Measurements from ENCODE around the gene NR6A1. TPM values are rescaled to one million over a fixed set of nuclear protein-coding genes. Genes with fewer than 3 reads are reported as not detected.

The NR6A1 gene
- total RNA-seq, 1 experiment from 2014 or later = 6.7 TPM

DNA sequence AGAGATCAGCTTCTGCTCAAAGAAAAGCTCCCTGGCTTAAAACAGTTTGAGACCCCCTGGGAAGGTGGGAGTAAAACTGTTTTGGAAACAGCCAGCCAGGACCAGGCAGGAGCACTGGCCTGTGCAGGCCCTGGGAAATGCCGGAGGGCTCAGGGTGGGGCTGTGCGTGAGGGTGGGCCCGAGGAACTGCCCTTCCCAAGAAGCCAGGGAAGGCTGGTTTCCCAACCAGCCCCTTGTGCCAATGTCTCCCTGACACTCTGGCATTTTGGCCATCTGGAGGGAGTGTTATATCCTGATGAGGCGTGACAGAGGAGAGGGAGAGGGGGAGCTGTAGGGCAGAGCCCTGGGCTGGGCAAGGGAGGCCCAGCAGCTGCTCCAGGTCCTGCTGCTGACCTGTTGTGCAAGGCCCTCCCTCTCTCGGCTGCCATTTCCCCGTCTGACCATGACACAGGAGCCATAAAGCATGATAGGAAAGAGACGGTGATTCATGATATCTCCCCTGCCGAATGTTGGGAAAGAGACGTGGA, 22.0 kb upstream of the NR6A1 start:
- DNase-seq = no peak
- TF ChIP-seq, protein P1, sequence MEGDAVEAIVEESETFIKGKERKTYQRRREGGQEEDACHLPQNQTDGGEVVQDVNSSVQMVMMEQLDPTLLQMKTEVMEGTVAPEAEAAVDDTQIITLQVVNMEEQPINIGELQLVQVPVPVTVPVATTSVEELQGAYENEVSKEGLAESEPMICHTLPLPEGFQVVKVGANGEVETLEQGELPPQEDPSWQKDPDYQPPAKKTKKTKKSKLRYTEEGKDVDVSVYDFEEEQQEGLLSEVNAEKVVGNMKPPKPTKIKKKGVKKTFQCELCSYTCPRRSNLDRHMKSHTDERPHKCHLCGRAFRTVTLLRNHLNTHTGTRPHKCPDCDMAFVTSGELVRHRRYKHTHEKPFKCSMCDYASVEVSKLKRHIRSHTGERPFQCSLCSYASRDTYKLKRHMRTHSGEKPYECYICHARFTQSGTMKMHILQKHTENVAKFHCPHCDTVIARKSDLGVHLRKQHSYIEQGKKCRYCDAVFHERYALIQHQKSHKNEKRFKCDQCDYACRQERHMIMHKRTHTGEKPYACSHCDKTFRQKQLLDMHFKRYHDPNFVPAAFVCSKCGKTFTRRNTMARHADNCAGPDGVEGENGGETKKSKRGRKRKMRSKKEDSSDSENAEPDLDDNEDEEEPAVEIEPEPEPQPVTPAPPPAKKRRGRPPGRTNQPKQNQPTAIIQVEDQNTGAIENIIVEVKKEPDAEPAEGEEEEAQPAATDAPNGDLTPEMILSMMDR (IDR thresholded peaks at IDR 0.05; ENCODE audit: unreplicated experiment) = no peak
- H3K9me3 Mint-ChIP-seq (ENCODE audit: low read depth, unreplicated experiment) = no peaks in the 10 kb centered on the region
- H3K27ac Mint-ChIP-seq (ENCODE audit: unreplicated experiment) = no peak overlapping the region
- H3K27me3 Mint-ChIP-seq (ENCODE audit: unreplicated experiment) = peaks cover 25% of the 10 kb centered on the region
- CTCF ChIA-PET = interaction anchor here (1.5 kb wide), 1 partner anchor 60 kb away, joined by 5 read pairs; the partner anchor contains the start of gene WDR38
- no TSS peak for BruUV-seq (replicated peaks)
- intact Hi-C loops (cut with micrococcal nuclease; ENCODE audit: unreplicated experiment) = no loop called here
- no peak overlapping the region for H3K4me3 Mint-ChIP-seq (ENCODE audit: low read depth, unreplicated experiment)
- H3K36me3 Mint-ChIP-seq (ENCODE audit: insufficient read depth, unreplicated experiment) = no peaks in the 10 kb centered on the region
- no peaks in the 10 kb centered on the region for H3K4me1 Mint-ChIP-seq (ENCODE audit: low read depth, unreplicated experiment)

DNA sequence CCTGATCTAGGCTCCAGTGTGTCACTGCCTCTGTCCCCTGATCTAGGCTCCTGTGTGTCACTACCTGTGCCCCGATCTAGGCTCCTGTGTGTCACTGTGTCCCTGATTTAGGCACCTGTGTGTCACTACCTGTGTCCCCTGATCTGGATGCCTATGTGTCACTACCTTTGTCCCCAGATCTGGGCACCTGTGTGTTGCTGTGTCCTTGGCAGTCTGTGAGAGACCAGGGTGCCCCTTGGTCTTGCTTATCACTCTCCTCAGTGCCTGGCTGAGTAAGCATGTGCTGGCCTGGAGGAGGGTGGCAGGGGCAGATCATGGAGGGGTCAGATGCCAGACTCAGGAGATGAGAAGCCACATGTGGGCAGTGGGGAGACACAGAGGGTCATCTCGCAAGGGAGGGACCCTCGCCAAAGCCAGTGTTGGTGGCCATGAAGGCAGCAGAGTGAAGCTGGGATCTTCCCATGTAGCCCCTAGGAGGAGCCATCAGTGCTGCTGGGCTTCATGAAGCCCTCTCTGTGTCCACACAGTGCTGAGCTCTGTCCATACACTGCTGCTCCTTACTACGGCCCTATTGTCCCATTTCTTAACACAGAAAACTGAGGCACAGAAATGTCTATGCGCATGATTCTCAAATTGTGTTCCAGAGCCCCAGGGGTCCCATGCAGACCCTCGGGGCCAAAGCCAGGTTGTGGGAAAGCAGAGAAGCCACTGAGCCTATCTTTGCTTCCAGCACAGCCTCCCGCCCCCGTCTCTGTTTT, 21.3 kb upstream of the NR6A1 start:
- TF ChIP-seq, protein P1 (IDR thresholded peaks at IDR 0.05; ENCODE audit: unreplicated experiment) = no peak
- Mint-ChIP-seq H3K27me3 (ENCODE audit: unreplicated experiment) (peaks cover 25% of the 10 kb centered on the region), H3K36me3 (ENCODE audit: insufficient read depth, unreplicated experiment) (no peaks in the 10 kb centered on the region), H3K9me3 (ENCODE audit: low read depth, unreplicated experiment) (no peaks in the 10 kb centered on the region), H3K27ac (ENCODE audit: unreplicated experiment) (no peak overlapping the region), H3K4me1 (ENCODE audit: low read depth, unreplicated experiment) (no peaks in the 10 kb centered on the region), H3K4me3 (ENCODE audit: low read depth, unreplicated experiment) (no peak overlapping the region)
- BruUV-seq (replicated peaks) = no TSS peak
- CTCF ChIA-PET = interaction anchor here (0.9 to 1.5 kb wide), 2 partner anchors 60 to 99 kb away, joined by 3 to 5 read pairs; partner anchors contain the start of gene WDR38
- intact Hi-C loops (cut with micrococcal nuclease; ENCODE audit: unreplicated experiment) = no loop called here
- no peak for DNase-seq

DNA sequence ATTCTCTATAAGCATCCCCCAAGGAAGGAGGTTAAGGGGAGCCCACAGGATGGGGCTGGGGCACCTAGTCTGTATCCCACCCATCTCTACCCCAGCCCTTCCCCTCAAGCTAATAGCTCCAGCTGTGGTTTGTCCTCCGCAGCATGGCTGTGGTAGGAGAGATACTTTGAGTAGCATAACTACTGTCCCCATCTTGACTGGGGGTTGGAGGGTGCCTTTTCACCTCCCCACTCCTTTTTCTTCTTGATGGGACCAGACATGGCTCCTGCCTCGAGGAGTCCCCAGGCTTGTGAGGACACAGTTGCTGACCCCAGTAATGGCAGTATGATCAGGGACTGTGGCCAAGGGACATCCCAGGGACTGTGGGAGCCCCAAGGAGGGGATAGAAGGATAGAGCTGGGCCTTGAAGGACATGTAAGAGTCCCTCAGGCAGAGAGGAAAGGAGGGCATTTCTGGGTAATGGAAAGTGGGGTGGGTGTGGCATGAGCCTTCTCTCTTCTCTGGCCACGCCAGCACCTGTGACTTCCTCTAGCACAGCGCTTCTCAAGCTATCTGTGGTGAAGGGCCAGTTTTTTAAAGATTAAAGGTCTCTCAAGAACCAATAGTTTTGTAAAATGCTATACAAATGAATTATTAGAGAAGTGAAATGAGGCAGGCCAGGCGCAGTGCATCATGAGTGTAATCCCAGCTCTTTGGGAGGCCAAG, 19.8 kb upstream of the NR6A1 start:
- CTCF ChIA-PET = interaction anchor here (0.7 to 1.1 kb wide), 2 partner anchors 12 to 39 kb away, joined by 4 to 10 read pairs; no protein-coding TSS in a partner anchor
- intact Hi-C loops (cut with micrococcal nuclease; ENCODE audit: unreplicated experiment) = no loop called here
- no peaks in the 10 kb centered on the region for H3K9me3 Mint-ChIP-seq (ENCODE audit: low read depth, unreplicated experiment)
- no peak for DNase-seq
- TF ChIP-seq, protein P1 (IDR thresholded peaks at IDR 0.05; ENCODE audit: unreplicated experiment) = no peak
- H3K27me3 Mint-ChIP-seq (ENCODE audit: unreplicated experiment) = peaks cover 25% of the 10 kb centered on the region
- BruUV-seq (replicated peaks) = no TSS peak
- no peak overlapping the region for H3K27ac Mint-ChIP-seq (ENCODE audit: unreplicated experiment)
- H3K36me3 Mint-ChIP-seq (ENCODE audit: insufficient read depth, unreplicated experiment) = no peaks in the 10 kb centered on the region
- H3K4me1 Mint-ChIP-seq (ENCODE audit: low read depth, unreplicated experiment) = no peaks in the 10 kb centered on the region
- no peak overlapping the region for H3K4me3 Mint-ChIP-seq (ENCODE audit: low read depth, unreplicated experiment)

DNA sequence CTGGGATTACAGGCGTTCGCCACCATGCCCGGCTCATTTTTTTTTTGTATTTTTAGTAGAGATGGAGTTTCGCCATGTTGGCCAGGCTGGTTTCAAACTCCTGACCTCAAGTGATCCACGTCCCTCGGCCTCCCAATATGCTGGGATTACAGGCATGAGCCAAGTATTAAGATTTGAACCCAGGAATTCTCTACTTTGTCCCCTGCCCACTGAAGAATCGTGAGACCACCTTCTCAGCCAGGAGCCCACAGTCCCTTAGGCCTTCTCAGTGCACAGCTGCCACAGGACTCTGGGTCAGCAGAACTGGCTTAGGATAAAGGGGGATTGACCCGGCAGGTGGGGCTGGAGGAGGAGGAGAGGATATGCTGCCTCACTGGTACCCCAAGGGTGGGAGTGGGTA, 19.2 kb upstream of the NR6A1 start:
- no peak overlapping the region for H3K4me3 Mint-ChIP-seq (ENCODE audit: low read depth, unreplicated experiment)
- H3K36me3 Mint-ChIP-seq (ENCODE audit: insufficient read depth, unreplicated experiment) = no peaks in the 10 kb centered on the region
- CTCF ChIA-PET = no interaction called here
- intact Hi-C loops (cut with micrococcal nuclease; ENCODE audit: unreplicated experiment) = no loop called here
- DNase-seq = no peak
- H3K4me1 Mint-ChIP-seq (ENCODE audit: low read depth, unreplicated experiment) = no peaks in the 10 kb centered on the region
- BruUV-seq (replicated peaks) = no TSS peak
- no peak overlapping the region for H3K27ac Mint-ChIP-seq (ENCODE audit: unreplicated experiment)
- H3K27me3 Mint-ChIP-seq (ENCODE audit: unreplicated experiment) = peaks cover 25% of the 10 kb centered on the region
- TF ChIP-seq, protein P1 (IDR thresholded peaks at IDR 0.05; ENCODE audit: unreplicated experiment) = no peak
- H3K9me3 Mint-ChIP-seq (ENCODE audit: low read depth, unreplicated experiment) = no peaks in the 10 kb centered on the region

All from Calu3 (cell line).